ENCODE measurements around the gene SDK1. TPM values are rescaled to one million over a fixed set of nuclear protein-coding genes. Genes with fewer than 3 reads are reported as not detected.

Gene SDK1
- total and polyA plus RNA-seq, 2 experiments from 2014 or later, result 2.1 to 10.0 TPM

DNA sequence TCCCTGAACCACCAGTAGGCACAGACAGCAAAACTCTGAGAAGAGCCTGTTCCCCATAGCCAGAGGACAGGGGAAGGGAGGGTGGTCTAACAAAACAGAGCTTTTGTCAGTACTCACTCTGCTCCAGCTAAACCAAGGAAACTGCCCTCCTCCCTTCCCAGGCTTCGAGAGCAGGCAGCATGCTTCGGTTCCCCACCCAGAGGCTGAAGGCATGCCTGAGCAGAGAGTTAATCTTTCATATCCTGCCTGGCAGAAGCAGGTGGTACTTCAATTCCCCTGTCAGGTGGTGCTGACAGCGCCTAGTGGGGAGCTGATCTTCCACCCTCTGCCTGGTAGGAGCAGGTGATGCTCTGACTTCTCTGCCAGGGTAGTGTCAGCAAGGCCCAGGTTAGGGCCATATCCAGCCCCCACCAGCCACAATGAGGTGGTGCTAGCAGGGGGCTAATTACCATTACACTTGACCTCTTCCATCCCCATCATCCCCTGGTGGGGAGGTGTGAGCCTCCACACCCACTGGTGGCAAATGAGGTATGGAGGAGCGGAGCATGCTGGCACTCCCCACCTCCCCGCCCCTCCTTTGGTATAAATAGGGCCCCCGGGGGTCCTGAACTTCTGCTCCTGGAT is 35.1 kb downstream of the SDK1 start:
- H3K79me2 ChIP-seq (replicated peaks; ENCODE audit: insufficient read depth), result no peaks in the 10 kb centered on the region
- TF ChIP-seq POLR2AphosphoS5 (IDR thresholded peaks at IDR 0.05; ENCODE audit: low read depth) (no peak), JUNB (IDR thresholded peaks at IDR 0.05; ENCODE audit: unreplicated experiment) (no peak)
- TF ChIP-seq, protein P1, sequence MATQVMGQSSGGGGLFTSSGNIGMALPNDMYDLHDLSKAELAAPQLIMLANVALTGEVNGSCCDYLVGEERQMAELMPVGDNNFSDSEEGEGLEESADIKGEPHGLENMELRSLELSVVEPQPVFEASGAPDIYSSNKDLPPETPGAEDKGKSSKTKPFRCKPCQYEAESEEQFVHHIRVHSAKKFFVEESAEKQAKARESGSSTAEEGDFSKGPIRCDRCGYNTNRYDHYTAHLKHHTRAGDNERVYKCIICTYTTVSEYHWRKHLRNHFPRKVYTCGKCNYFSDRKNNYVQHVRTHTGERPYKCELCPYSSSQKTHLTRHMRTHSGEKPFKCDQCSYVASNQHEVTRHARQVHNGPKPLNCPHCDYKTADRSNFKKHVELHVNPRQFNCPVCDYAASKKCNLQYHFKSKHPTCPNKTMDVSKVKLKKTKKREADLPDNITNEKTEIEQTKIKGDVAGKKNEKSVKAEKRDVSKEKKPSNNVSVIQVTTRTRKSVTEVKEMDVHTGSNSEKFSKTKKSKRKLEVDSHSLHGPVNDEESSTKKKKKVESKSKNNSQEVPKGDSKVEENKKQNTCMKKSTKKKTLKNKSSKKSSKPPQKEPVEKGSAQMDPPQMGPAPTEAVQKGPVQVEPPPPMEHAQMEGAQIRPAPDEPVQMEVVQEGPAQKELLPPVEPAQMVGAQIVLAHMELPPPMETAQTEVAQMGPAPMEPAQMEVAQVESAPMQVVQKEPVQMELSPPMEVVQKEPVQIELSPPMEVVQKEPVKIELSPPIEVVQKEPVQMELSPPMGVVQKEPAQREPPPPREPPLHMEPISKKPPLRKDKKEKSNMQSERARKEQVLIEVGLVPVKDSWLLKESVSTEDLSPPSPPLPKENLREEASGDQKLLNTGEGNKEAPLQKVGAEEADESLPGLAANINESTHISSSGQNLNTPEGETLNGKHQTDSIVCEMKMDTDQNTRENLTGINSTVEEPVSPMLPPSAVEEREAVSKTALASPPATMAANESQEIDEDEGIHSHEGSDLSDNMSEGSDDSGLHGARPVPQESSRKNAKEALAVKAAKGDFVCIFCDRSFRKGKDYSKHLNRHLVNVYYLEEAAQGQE (IDR thresholded peaks at IDR 0.05; ENCODE audit: unreplicated experiment), result no peak
- no peaks in the 10 kb centered on the region for H3K9me3 Mint-ChIP-seq
- peaks cover 12% of the 10 kb centered on the region for H3K4me1 Mint-ChIP-seq
- no peaks in the 10 kb centered on the region for H3K36me3 ChIP-seq (ENCODE audit: insufficient read depth)
- no peak overlapping the region for H3K4me2 ChIP-seq
- no peak overlapping the region for H3K4me3 Mint-ChIP-seq
- H3K27me3 Mint-ChIP-seq (ENCODE audit: insufficient read depth, low read depth, poor library complexity), result no peaks in the 10 kb centered on the region
- H3K36me3 Mint-ChIP-seq (ENCODE audit: low read depth), result no peaks in the 10 kb centered on the region
- no peak overlapping the region for H3K27ac Mint-ChIP-seq
- peaks cover 7% of the 10 kb centered on the region; the same call in 1 of the 2 replicates for H3K9me2 ChIP-seq (ENCODE audit: insufficient read depth)
- no peaks in the 10 kb centered on the region for H3K27me3 ChIP-seq (ENCODE audit: insufficient read depth)
- no peak overlapping the region for H3K27ac ChIP-seq (ENCODE audit: low read depth)
- ATAC-seq, result peak; percentile 79
- no peaks in the 10 kb centered on the region for H4K20me1 ChIP-seq (replicated peaks; ENCODE audit: insufficient read depth)
- no peak overlapping the region for H3K4me3 ChIP-seq
- H3K4me1 ChIP-seq (ENCODE audit: insufficient read depth), result peaks cover 8% of the 10 kb centered on the region; the same call in 1 of the 2 replicates
- peak; percentile 17 for DNase-seq (ENCODE audit: low spot score)
- no peaks in the 10 kb centered on the region for H3F3A ChIP-seq (replicated peaks; ENCODE audit: low read depth)
- H2AFZ ChIP-seq, result no peak overlapping the region

DNA sequence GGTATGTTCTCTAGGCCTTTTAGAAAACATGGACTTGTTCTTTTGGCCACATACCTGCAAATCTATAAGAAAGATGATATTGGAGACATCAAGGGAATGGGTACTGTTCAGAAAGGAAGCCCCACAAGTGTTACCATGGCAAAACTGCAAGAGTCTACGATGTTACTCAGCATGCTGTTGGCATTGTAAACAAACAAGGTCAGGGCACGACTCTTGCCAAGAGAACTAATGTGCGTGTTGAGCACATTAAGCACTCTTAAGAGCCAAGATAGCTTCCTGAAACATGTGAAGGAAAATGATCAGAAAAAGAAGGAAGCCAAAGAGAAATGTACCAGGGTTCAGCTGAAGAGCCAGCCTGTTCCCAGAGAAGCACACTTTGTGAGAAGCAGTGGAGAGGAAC is 37.1 kb downstream of the SDK1 start:
- Histone ChIP-seq H3K9me2 (ENCODE audit: insufficient read depth) (peaks cover 7% of the 10 kb centered on the region; the same call in 1 of the 2 replicates), H3F3A (replicated peaks; ENCODE audit: low read depth) (no peaks in the 10 kb centered on the region), H3K79me2 (replicated peaks; ENCODE audit: insufficient read depth) (no peaks in the 10 kb centered on the region), H4K20me1 (replicated peaks; ENCODE audit: insufficient read depth) (no peaks in the 10 kb centered on the region), H3K4me1 (ENCODE audit: insufficient read depth) (peaks cover 4% of the 10 kb centered on the region; the same call in 1 of the 2 replicates), H3K27me3 (ENCODE audit: insufficient read depth) (no peaks in the 10 kb centered on the region), H3K4me2 (no peak overlapping the region), H3K36me3 (ENCODE audit: insufficient read depth) (no peaks in the 10 kb centered on the region), H3K4me3 (no peak overlapping the region), H3K27ac (ENCODE audit: low read depth) (no peak overlapping the region), H2AFZ (no peak overlapping the region)
- Mint-ChIP-seq H3K4me3 (no peak overlapping the region), H3K36me3 (ENCODE audit: low read depth) (no peaks in the 10 kb centered on the region), H3K4me1 (peaks cover 6% of the 10 kb centered on the region), H3K9me3 (no peaks in the 10 kb centered on the region), H3K27me3 (ENCODE audit: insufficient read depth, low read depth, poor library complexity) (no peaks in the 10 kb centered on the region), H3K27ac (no peak overlapping the region)
- no peak for DNase-seq (ENCODE audit: low spot score)
- no peak for ATAC-seq
- no peak for TF ChIP-seq POLR2AphosphoS5 (IDR thresholded peaks at IDR 0.05; ENCODE audit: low read depth)
- TF ChIP-seq, protein P2, sequence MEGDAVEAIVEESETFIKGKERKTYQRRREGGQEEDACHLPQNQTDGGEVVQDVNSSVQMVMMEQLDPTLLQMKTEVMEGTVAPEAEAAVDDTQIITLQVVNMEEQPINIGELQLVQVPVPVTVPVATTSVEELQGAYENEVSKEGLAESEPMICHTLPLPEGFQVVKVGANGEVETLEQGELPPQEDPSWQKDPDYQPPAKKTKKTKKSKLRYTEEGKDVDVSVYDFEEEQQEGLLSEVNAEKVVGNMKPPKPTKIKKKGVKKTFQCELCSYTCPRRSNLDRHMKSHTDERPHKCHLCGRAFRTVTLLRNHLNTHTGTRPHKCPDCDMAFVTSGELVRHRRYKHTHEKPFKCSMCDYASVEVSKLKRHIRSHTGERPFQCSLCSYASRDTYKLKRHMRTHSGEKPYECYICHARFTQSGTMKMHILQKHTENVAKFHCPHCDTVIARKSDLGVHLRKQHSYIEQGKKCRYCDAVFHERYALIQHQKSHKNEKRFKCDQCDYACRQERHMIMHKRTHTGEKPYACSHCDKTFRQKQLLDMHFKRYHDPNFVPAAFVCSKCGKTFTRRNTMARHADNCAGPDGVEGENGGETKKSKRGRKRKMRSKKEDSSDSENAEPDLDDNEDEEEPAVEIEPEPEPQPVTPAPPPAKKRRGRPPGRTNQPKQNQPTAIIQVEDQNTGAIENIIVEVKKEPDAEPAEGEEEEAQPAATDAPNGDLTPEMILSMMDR (conservative IDR thresholded peaks at IDR 0.05; ENCODE audit: low read depth in 2 of 2), result no peak
- TF ChIP-seq, protein P3, sequence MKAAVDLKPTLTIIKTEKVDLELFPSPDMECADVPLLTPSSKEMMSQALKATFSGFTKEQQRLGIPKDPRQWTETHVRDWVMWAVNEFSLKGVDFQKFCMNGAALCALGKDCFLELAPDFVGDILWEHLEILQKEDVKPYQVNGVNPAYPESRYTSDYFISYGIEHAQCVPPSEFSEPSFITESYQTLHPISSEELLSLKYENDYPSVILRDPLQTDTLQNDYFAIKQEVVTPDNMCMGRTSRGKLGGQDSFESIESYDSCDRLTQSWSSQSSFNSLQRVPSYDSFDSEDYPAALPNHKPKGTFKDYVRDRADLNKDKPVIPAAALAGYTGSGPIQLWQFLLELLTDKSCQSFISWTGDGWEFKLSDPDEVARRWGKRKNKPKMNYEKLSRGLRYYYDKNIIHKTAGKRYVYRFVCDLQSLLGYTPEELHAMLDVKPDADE (IDR thresholded peaks at IDR 0.05), result no peak
- TF ChIP-seq, protein P4, sequence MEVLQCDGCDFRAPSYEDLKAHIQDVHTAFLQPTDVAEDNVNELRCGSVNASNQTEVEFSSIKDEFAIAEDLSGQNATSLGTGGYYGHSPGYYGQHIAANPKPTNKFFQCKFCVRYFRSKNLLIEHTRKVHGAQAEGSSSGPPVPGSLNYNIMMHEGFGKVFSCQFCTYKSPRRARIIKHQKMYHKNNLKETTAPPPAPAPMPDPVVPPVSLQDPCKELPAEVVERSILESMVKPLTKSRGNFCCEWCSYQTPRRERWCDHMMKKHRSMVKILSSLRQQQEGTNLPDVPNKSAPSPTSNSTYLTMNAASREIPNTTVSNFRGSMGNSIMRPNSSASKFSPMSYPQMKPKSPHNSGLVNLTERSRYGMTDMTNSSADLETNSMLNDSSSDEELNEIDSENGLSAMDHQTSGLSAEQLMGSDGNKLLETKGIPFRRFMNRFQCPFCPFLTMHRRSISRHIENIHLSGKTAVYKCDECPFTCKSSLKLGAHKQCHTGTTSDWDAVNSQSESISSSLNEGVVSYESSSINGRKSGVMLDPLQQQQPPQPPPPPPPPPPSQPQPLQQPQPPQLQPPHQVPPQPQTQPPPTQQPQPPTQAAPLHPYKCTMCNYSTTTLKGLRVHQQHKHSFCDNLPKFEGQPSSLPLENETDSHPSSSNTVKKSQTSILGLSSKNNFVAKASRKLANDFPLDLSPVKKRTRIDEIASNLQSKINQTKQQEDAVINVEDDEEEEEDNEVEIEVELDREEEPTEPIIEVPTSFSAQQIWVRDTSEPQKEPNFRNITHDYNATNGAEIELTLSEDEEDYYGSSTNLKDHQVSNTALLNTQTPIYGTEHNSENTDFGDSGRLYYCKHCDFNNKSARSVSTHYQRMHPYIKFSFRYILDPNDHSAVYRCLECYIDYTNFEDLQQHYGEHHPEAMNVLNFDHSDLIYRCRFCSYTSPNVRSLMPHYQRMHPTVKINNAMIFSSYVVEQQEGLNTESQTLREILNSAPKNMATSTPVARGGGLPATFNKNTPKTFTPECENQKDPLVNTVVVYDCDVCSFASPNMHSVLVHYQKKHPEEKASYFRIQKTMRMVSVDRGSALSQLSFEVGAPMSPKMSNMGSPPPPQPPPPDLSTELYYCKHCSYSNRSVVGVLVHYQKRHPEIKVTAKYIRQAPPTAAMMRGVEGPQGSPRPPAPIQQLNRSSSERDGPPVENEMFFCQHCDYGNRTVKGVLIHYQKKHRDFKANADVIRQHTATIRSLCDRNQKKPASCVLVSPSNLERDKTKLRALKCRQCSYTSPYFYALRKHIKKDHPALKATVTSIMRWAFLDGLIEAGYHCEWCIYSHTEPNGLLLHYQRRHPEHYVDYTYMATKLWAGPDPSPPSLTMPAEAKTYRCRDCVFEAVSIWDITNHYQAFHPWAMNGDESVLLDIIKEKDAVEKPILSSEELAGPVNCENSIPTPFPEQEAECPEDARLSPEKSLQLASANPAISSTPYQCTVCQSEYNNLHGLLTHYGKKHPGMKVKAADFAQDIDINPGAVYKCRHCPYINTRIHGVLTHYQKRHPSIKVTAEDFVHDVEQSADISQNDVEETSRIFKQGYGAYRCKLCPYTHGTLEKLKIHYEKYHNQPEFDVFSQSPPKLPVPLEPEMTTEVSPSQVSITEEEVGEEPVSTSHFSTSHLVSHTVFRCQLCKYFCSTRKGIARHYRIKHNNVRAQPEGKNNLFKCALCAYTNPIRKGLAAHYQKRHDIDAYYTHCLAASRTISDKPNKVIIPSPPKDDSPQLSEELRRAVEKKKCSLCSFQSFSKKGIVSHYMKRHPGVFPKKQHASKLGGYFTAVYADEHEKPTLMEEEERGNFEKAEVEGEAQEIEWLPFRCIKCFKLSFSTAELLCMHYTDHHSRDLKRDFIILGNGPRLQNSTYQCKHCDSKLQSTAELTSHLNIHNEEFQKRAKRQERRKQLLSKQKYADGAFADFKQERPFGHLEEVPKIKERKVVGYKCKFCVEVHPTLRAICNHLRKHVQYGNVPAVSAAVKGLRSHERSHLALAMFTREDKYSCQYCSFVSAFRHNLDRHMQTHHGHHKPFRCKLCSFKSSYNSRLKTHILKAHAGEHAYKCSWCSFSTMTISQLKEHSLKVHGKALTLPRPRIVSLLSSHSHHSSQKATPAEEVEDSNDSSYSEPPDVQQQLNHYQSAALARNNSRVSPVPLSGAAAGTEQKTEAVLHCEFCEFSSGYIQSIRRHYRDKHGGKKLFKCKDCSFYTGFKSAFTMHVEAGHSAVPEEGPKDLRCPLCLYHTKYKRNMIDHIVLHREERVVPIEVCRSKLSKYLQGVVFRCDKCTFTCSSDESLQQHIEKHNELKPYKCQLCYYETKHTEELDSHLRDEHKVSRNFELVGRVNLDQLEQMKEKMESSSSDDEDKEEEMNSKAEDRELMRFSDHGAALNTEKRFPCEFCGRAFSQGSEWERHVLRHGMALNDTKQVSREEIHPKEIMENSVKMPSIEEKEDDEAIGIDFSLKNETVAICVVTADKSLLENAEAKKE (CRISPR knock-in tag; IDR thresholded peaks at IDR 0.05), result no peak

Data from GM23338 (cell line).